Neural progenitor cell (in vitro differentiated cells): ENCODE results near the gene PLXDC2.

Source experiments
- EZH2 ChIP-seq: fragments of 200-600 bp; sonication (generic); IDR thresholded peaks from 2 replicates; pipeline ENCODE4 v1.6.1; 2017; ENCODE audit warnings: antibody characterized with exemption, mild to moderate bottlenecking, moderate library complexity
- EZH2phosphoT487 ChIP-seq: fragments of 200-600 bp; sonication (generic); IDR thresholded peaks from 2 replicates; pipeline ENCODE4 v1.6.1; 2017; ENCODE audit warnings: antibody characterized with exemption
- TF ChIP-seq, protein P1 (sequence below): fragments of 200-600 bp; sonication (generic); IDR thresholded peaks from 2 replicates; pipeline ENCODE4 v1.5.1; 2017; ENCODE audit warnings: antibody characterized with exemption, mild to moderate bottlenecking

DNA sequence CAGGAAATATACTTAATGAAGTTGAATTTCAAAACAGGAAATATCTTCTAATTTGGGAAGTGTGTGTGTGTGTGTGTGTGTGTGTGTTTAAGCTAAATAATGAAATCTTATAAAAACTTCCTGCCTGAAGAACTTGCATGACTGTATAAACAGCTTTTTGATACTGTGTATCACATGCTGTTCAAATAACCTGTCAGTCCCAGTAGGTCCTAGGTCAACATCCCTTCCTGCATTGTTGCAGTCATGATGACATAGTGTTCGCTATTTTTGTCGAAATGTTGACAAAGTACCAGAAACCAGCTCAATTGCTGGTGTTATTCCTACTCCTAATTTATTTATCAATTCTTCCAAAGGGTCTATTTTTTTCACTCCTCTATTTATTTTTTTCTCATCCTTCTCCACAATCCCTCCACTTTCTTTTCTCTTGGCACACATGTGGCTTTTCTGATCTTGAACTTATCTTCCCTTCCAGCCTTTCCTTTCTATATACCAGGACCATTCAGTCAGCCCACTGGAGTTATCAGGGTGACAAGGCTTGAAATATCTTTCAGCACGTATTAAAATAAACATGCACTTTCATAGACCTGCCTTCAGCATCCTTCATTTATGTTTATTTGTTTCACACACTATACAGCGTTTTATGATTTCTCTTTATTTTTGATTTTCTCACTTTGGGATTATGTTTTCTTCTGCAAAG is 115.8 kb downstream of the PLXDC2 start:
- TF ChIP-seq, protein P1, sequence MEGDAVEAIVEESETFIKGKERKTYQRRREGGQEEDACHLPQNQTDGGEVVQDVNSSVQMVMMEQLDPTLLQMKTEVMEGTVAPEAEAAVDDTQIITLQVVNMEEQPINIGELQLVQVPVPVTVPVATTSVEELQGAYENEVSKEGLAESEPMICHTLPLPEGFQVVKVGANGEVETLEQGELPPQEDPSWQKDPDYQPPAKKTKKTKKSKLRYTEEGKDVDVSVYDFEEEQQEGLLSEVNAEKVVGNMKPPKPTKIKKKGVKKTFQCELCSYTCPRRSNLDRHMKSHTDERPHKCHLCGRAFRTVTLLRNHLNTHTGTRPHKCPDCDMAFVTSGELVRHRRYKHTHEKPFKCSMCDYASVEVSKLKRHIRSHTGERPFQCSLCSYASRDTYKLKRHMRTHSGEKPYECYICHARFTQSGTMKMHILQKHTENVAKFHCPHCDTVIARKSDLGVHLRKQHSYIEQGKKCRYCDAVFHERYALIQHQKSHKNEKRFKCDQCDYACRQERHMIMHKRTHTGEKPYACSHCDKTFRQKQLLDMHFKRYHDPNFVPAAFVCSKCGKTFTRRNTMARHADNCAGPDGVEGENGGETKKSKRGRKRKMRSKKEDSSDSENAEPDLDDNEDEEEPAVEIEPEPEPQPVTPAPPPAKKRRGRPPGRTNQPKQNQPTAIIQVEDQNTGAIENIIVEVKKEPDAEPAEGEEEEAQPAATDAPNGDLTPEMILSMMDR = no peak
- no peak for TF ChIP-seq EZH2
- no peak for TF ChIP-seq EZH2phosphoT487
